A673 (cell line): ENCODE data around the gene LIME1. TPM values are rescaled to one million over a fixed set of nuclear protein-coding genes. Genes with fewer than 3 reads are reported as not detected.

Source experiments
- BruUV-seq: library from RNA; stranded (reverse); fragments of 400-500 nt; replicated peaks from 2 replicates; lab custom pipeline; 2021; lab: Mats Ljungman, UMichigan
- CTCF ChIA-PET: fragments of 300-600 bp; sonication (Branson Sonifier 250); formaldehyde crosslinking; loops from one replicate; lab custom pipeline; 2022; ENCODE audit warnings: antibody characterized with exemption; lab: Charles Lee
- POLR2A ChIA-PET: fragments of 300-600 bp; sonication (Branson Sonifier 250); formaldehyde crosslinking; loops from one replicate; lab custom pipeline; 2022; ENCODE audit warnings: antibody characterized with exemption; ENCODE audit not compliant: low non-redundant PET; lab: Charles Lee
- DNase-seq: peaks from one replicate; pipeline ENCODE4 v3.0.0-alpha.2; 2015; ENCODE audit warnings: low spot score
- H3K27ac ChIP-seq: fragments of 200-600 bp; sonication (generic); 2 replicates; pipeline ENCODE4 v1.5.1; 2016; ENCODE audit warnings: mixed run types, low read depth, mild to moderate bottlenecking, mixed read lengths, antibody characterized with exemption, low read length; ENCODE audit not compliant: poor library complexity, severe bottlenecking
- H3K27me3 ChIP-seq: fragments of 200-600 bp; sonication (generic); replicated peaks from 2 replicates; pipeline ENCODE4 v1.6.1; 2017; ENCODE audit warnings: mixed run types, low read depth, mild to moderate bottlenecking, mixed read lengths, antibody characterized with exemption, low read length; ENCODE audit not compliant: insufficient read depth, poor library complexity
- H3K36me3 ChIP-seq: fragments of 200-600 bp; sonication (generic); 2 replicates; pipeline ENCODE4 v1.6.1; 2016; ENCODE audit warnings: mixed run types, mild to moderate bottlenecking, mixed read lengths, antibody characterized with exemption, low read length; ENCODE audit not compliant: insufficient read depth, poor library complexity, severe bottlenecking
- H3K4me1 ChIP-seq: fragments of 200-600 bp; sonication (generic); 2 replicates; pipeline ENCODE4 v1.6.1; 2017; ENCODE audit warnings: mixed run types, mild to moderate bottlenecking, mixed read lengths, antibody characterized with exemption, low read length; ENCODE audit not compliant: insufficient read depth, poor library complexity, severe bottlenecking
- H3K4me3 ChIP-seq: fragments of 200-600 bp; sonication (generic); 2 replicates; pipeline ENCODE4 v1.5.1; 2016; ENCODE audit warnings: low read depth, mixed run types, mild to moderate bottlenecking, mixed read lengths, low read length; ENCODE audit not compliant: poor library complexity, severe bottlenecking
- H3K9me3 ChIP-seq: fragments of 200-600 bp; sonication (generic); 2 replicates; pipeline ENCODE4 v1.6.1; 2016; ENCODE audit warnings: mixed run types, low read depth, mild to moderate bottlenecking, mixed read lengths, antibody characterized with exemption, low read length; ENCODE audit not compliant: poor library complexity, severe bottlenecking
- EZH2 ChIP-seq: fragments of 200-600 bp; sonication (generic); IDR thresholded peaks from 2 replicates; pipeline ENCODE4 v1.6.1; 2017; ENCODE audit warnings: borderline replicate concordance, low read depth, mild to moderate bottlenecking, mixed read lengths, antibody characterized with exemption, low read length; ENCODE audit not compliant: poor library complexity, severe bottlenecking
- intact Hi-C: fragments of 100-400 bp; cut with micrococcal nuclease; formaldehyde crosslinking; loops from one replicate; pipeline ENCODE4 v1.10.0; 2022; ENCODE audit not compliant: unreplicated experiment
- total RNA-seq: library from RNA; stranded (reverse); gene quantifications from 2 replicates; pipeline ENCODE4 v1.2.3, GENCODE V29; 2021
- TF ChIP-seq, protein P1 (sequence below): fragments of 300-800, 200-600 bp; sonication (generic); conservative IDR thresholded peaks from 2 replicates; pipeline ENCODE4 v1.5.1; 2017; ENCODE audit warnings: low read depth, mild to moderate bottlenecking, antibody characterized with exemption, low read length, moderate library complexity, mixed read lengths

LIME1 gene
- total RNA-seq, 1 experiment from 2014 or later = 16.3 TPM

GRCh38 chr20:63701329-63702035 is 35.0 kb upstream of the LIME1 start:
- Histone ChIP-seq H3K9me3 (no peaks in the 10 kb centered on the region), H3K36me3 (peaks cover 19% of the 10 kb centered on the region), H3K27me3 (no peaks in the 10 kb centered on the region), H3K4me3 (no peak overlapping the region), H3K27ac (no peak overlapping the region), H3K4me1 (peaks cover 16% of the 10 kb centered on the region)
- ChIA-PET POLR2A (interaction anchor here (0.8 kb wide), 1 partner anchor 13 kb away, joined by 28 read pairs; no protein-coding TSS in a partner anchor), CTCF (no interaction called here)
- no peak for TF ChIP-seq EZH2
- no TSS peak for BruUV-seq
- DNase-seq = no peak
- intact Hi-C loops = no loop called here

GRCh38 chr20:63702036-63702665 is 34.3 kb upstream of the LIME1 start:
- Histone ChIP-seq H3K27ac (no peak overlapping the region), H3K4me1 (peaks cover 16% of the 10 kb centered on the region), H3K9me3 (no peaks in the 10 kb centered on the region), H3K4me3 (no peak overlapping the region), H3K36me3 (peaks cover 21% of the 10 kb centered on the region), H3K27me3 (no peaks in the 10 kb centered on the region)
- TF ChIP-seq, protein P1, sequence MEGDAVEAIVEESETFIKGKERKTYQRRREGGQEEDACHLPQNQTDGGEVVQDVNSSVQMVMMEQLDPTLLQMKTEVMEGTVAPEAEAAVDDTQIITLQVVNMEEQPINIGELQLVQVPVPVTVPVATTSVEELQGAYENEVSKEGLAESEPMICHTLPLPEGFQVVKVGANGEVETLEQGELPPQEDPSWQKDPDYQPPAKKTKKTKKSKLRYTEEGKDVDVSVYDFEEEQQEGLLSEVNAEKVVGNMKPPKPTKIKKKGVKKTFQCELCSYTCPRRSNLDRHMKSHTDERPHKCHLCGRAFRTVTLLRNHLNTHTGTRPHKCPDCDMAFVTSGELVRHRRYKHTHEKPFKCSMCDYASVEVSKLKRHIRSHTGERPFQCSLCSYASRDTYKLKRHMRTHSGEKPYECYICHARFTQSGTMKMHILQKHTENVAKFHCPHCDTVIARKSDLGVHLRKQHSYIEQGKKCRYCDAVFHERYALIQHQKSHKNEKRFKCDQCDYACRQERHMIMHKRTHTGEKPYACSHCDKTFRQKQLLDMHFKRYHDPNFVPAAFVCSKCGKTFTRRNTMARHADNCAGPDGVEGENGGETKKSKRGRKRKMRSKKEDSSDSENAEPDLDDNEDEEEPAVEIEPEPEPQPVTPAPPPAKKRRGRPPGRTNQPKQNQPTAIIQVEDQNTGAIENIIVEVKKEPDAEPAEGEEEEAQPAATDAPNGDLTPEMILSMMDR = no peak
- TF ChIP-seq EZH2 = no peak
- no peak for DNase-seq
- intact Hi-C loops = no loop called here
- BruUV-seq = no TSS peak
- ChIA-PET CTCF (no interaction called here), POLR2A (interaction anchor here (0.8 kb wide), 1 partner anchor 12 kb away, joined by 28 read pairs; no protein-coding TSS in a partner anchor)

- Histone ChIP-seq H3K4me1 (peaks cover 16% of the 10 kb centered on the region), H3K27me3 (no peaks in the 10 kb centered on the region), H3K9me3 (no peaks in the 10 kb centered on the region), H3K36me3 (peaks cover 21% of the 10 kb centered on the region), H3K27ac (no peak overlapping the region), H3K4me3 (no peak overlapping the region)
- BruUV-seq = no TSS peak
- TF ChIP-seq, protein P1 = no peak
- no peak for TF ChIP-seq EZH2
- ChIA-PET POLR2A (no interaction called here), CTCF (no interaction called here)
- intact Hi-C loops = no loop called here
- no peak for DNase-seq
These were observed 33.6 kb upstream of the LIME1 start for GRCh38 chr20:63702751-63703470.
